NCI-H82 (cell line): ENCODE results near the gene ACAA2.
"Not testable (repeated sequence)": the region's sequence is repeated elsewhere in the genome, so short reads cannot be mapped to it uniquely, and the experiment has no call there.

ENCODE experiments used
- DNase-seq: peaks from one replicate; lab custom pipeline; 2025; lab: John Stamatoyannopoulos, UW

ACAA2 gene

DNA sequence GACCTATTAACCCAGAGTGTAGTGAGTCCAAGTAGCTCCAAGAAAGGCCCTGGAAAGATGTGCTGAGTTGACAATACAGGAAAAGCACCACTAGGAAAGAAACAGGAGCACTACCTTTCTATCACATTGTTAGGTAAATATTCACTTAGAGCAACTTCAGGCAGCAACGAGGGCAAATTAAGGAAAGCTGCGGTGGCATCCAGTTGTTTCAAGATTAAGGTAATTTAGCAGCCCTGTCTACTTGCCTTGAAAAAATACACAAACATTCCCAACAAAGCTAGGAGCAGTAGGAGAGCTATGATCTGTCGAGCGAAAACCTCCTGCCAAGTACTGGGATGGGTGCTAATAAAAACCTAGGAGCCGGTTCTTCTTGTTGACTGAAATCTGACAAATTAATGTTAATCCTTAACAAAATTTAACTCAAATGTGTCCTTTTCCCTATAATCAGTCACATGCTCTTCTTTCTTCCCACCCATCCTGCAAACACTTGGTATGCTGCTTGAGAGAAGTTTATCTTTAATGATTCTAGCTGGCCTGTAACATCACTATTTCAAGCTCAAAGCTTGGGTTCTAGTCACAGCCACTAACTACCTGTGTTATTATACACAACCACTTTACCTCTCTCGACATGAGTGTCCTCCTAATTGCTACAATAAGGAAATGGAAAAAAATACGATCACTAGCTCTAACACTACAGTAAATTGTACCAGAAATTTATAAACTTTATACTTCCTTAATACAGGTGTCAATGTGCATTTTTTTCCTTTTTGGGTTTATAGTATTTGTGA is 2.0 kb downstream of the ACAA2 start:
- DNase-seq, result peak; percentile 34

DNA sequence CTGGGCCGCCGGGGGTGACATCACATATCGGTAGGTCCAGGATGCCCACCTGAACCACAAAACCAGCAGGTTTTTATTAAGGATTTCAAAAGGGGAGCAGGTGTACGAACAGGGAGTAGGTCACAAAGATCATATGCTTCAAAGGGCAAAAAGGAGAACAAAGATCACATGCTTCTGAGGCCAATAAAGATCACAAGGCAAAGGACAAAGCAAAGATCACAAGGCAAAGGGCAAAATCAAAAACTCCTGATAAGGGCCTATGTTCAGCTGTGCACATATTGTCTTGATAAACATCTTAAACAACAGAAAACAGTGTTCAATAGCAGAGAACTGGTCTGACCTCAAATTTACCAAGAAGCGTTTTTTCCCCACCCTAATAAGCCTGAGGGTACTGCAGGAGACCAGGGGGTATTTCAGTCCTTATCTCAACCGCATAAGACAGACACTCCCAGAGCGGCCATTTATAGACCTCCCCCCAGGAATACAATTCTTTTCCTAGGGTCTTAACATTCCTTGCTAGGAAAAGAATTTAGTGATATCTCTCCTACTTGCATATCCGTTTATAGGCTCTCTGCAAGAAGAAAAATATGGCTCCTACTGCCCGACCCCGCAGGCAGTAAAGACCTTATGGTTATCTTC is 4.7 kb downstream of the ACAA2 start:
- not testable (repeated sequence) for DNase-seq

DNA sequence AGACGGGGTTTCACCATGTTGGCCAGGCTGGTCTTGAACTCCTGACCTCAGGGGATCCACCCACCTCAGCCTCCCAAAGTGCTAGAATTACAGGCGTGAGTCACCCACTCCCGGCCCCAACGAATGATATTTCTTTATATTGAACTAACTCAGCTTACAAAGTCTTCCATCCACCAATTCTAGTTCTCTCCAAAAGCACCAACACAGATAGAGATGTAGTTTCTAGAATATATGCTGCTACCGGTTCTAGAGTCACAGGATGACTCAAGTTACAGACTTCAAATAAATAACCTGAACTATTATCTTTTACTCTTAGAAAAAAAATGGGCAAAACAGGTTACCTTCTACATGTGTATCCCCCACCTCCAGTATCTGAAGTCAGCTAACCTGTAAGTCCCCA is 9.2 kb downstream of the ACAA2 start:
- no peak for DNase-seq

DNA sequence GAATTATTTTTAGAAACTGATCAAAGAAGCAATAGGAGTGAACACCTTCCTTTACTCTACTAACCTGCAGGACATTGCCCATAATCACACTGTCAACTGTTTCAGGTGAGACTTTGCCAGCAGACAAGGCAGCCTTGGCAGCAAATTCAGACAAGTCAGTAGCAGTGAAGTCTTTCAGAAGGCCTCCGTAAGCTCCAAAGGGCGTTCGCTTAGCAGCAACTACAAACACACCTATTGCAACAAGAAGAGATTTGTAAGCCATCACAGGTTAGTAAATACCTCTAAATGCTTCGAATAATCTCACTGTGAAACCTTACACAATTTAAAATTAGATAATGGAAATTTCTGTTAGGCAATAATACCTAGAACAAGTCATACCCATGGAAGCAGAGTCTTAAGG is 10.7 kb downstream of the ACAA2 start:
- no peak for DNase-seq

DNA sequence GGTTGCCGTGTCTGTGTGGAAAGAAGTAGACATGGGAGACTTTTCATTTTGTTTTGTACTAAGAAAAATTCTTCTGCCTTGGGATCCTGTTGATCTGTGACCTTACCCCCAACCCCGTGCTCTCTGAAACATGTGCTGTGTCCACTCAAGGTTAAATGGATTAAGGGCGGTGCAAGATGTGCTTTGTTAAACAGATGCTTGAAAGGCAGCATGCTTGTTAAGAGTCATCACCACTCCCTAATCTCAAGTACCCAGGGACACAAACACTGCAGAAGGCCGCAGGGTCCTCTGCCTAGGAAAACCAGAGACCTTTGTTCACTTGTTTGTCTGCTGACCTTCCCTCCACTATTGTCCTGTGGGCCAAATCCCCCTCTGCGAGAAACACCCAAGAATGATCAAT is 12.8 kb downstream of the ACAA2 start:
- not testable (repeated sequence) for DNase-seq

DNA sequence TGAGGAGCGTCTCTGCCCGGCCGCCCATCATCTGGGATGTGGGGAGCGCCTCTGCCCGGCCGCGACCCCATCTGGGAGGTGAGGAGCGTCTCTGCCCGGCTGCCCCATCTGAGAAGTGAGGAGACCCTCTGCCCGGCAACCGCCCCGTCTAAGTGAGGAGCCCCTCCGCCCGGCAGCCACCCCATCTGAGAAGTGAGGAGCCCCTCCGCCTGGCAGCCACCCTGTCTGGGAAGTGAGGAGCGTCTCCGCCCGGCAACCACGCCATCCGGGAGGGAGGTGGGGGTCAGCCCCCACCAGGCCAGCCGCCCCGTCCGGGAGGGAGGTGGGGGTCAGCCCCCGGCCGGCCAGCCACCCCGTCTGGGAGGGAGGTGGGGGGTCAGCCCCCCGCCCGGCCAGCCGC is 13.5 kb downstream of the ACAA2 start:
- DNase-seq, result not testable (repeated sequence)

DNA sequence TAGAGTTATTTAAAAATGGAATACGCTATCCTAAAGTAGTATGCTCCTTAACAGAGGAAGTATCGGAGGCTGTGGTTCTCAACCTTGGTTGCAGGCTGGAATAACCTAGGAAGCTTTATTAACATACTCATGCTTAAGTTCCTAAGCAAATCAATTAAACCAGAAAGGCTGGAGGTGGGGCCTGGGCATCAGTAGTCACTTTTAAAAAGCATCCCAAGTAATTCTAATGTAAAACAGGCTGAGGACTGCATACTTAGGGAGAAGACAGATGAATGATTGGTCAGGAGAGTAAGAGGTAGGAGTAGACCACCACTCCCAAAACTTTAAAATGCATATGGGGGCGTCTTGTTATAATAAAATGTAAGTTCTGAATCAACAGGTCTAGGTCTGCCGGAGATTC is 15.3 kb downstream of the ACAA2 start:
- DNase-seq, result no peak

DNA sequence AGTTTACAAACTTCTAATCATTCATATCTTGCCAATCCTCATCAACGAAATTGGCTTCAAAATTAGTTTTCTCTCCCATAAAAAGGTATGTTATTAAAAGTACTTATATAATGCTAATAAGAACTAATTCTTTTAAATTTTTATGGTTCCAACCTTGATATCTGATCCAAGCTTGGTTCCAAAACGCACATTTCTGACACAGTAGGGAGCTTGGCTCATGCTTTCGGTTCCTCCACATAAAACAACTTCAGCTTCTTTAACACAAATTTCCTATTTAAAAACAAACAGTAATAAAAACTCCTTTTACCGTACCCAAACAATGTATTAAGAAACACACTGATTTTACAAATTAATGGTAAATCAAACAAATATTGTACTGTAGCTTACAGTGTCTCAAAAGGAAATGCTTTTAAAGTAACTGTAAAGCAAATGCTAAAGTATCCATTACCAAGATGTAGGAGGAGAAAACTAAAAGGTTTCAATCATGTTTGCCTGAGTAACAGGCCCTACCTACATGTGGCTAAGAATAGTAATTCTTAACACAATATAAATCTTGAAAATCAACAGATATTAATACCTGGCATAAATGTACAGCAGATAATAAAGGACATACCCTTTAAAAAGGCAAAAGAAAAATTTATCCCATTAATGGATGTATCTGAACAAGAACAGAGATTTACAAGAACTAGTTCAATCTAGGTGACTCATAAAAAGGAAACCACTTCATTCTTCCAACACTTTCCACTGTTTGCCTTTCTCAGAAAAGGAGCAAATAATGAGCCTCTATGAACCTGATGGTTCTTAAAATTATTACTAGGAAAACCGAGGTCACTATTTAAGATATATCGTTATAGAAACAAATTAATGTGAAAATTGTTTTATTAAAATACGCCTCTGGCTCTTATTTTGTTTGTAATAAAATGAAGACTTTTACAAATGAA is 17.5 kb downstream of the ACAA2 start:
- DNase-seq, result no peak

DNA sequence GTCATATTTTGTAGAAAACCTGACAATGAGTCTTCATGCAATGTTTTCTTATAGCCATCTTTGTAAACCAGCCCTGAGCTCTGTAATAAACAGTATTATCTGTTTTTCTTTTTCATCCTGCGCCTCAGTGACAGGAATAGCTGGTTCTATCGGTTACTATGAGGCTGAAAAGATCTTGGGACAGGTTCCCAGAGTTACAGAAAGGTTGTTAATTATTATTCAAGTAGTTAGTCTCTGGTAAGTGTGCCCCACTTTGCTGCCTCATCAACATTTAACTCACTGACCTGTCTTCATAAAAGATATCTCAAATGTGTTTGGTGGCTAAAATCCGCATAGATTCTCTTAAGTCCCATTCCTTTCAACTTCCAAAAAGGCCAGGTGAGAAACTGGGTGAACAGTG is 18.6 kb downstream of the ACAA2 start:
- no peak for DNase-seq

DNA sequence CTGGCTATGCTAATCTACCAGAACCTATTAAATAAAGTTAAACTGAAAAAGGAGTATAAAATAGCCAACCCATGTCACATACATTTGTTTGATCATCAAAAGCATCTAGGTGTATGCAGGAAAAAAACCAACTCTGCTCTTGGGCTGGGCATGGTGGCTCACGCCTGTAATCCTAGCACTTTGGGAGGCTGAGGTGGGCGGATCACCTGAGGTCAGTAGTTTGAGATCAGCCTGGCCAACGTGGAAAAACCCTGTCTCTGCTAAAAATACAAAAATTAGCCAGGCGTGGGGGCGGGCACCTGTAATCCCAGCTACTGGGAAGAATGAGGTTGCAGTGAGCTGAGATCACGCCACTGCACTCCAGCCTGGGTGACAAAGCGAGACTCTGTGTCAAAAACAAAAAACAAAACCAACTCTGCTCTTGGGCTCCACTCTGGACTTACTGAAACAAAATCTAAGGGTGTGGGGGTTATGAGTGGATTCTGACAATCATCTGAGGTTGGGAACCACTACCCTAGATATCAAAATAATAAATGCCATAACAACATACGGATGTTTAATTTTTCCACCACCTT is 23.7 kb downstream of the ACAA2 start:
- DNase-seq, result not testable (repeated sequence)

DNA sequence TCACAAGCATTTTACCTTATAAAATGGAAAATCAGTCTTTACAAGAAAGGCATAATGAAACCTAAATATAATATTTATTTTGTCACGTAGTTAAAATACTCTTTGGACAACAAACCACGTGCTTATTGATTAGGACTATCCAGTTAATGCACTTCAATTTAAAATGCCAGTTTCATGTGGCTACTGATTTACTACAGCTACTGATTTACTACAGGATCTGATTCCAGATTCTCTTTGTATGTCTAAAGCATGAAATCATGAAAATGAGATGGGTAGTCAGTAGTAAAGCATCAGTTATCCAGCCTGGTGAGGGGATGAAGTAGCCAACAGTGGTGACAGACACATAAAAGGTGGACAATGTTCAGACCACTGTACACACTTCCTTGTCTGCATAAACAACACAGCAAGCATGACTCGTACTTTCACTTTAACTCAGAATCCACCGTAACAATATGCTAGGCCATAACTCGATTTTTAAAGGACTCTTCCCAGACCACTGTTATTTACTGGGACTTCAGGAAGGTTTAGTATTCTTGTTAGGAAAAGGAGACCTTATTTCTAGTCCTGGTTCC is 24.9 kb downstream of the ACAA2 start:
- DNase-seq, result no peak

DNA sequence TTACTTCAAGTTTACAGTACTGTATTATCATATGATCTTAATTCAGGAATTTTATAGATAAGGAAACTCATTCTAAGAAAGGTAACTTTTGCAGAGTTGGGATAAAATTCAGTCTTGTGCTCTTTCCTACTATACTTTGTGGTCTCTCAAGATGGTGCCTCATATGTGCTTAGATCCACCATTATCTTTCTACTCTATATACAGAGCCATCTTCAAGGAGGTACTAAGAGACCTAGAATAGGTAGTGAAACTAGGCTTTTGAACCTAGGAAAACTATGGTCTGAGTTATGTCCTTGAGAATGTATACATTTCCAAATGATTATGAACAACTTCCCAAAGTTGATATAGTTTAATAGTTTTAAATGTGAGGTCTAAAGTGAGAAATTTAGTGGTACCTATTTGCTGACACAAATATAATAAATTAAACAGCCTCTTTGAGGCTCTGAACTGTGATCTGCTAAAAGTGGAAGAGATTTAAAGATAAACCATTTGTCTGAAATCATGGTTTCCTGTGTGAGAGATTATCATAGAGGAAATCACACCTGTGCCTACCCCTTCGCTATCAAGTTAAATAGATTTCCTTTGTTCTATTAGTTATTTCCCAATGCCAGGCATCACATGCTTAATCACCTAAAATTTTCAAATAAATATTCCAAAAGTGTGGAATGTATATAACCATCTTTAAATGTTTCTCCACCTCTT is 27.2 kb downstream of the ACAA2 start:
- DNase-seq, result no peak

DNA sequence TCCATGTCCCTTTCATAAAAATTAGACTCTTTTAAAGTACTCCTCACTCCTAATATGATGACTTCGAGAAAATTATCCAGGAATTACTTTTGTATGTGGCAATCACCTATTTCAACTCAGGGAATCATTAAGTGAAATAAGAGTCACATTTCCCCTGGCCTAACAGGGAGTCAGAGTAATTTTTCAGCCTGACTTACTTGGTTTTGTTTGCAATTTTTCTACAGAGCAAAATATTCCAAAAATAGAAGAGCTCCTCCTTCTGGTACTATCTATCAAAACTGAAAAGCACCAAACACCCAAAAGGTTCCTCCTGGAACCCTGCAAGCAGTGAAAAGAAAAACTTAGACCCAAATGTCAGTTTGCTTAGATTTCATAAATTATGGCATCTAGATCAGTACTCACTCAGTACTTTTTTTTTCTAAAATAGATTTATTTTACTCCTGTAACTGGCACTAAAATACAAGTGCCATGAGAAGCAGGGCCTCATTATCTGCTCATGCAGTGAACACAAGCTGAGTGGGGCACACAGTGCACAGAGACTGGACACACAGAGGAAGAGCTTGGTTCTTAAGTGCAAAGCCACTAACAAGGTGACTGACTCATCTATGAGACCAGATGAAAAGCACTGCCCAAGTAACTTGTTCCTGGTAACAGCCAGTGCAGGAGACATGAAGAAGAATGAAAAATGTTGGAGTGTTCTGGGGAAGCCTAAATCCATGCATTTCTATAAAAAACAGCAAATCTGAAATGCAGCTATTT is 28.7 kb downstream of the ACAA2 start:
- DNase-seq, result no peak

DNA sequence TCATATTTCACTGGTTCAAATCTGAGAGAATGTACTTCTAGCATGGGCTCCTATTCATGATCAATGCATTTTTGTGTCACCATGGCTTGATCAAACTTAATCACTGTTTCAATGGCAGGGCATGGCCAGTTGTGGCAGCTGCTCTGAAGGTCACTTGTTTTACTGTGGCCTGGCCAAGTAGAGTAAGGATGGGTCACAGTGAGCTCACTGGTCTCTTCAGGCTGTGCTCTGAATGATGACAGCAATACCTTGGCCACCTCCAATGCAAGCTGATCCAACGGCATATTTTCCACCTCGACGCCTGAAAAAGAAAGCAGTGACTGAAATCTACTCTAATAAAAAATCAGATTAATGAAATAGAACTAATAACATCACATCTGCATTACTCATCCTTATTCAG is 29.7 kb downstream of the ACAA2 start:
- DNase-seq, result not testable (repeated sequence)

DNA sequence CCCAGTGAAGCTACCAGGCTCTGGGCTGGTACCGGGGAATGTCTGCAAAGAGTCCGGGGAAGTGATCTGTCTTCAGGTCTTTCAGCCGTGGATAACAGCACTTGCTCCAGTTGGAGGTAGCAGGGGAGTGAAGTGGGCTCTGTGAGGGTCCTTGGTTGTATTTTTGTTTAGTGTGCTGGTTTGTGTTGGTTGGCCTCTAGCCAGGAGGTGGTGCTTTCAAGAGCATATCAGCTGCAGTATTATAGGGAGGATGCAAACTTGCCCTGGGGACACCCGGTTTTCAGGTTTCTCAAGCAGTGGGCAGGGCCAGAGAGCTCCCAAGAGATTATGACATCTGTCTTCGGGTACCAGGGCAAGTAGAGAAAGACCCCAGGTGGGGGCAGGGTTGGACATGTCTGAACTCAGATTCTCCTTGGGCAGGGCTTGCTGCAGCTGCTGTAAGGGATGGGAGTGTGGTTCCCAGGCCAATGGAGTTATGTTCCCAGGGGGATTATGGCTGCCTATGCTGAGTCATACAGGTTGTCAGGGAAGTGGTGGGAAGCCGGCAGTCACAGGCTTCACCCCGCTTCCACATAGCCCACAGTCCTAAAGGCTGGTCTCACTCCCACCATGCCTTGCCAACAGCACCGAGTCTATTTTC is 34.4 kb downstream of the ACAA2 start:
- DNase-seq, result peak; percentile 61

DNA sequence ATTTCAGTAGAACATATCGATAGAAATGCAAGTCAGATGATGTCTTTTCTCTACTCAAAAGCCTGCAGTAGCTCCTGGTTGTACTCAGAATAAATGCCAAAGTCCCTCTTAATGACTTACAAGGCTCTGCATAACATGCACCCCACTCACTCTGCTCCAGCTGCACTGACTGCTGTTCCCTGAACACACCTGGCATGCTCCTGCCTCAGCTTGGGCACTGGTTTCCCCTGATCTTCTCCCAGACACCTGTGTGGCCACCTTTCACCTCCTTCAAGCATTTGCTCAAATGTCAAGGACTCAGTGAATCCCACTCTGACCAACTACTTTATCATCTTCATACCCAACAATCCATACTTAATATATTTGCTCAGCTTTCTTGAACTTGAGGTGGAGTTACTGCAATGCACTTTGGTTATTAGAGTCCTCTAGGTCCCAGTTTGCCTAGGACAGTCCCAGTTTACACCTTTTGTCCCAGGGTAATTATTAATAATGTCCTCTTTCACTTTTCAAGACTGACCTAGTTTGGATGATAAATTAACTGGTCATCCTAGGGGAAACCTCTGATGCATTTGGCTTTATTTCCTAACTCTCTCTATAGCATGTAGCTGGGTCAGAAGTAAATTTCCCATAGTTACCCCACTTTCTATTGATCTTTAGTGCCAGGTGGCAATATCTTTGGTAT is 44.1 kb downstream of the ACAA2 start:
- no peak for DNase-seq

DNA sequence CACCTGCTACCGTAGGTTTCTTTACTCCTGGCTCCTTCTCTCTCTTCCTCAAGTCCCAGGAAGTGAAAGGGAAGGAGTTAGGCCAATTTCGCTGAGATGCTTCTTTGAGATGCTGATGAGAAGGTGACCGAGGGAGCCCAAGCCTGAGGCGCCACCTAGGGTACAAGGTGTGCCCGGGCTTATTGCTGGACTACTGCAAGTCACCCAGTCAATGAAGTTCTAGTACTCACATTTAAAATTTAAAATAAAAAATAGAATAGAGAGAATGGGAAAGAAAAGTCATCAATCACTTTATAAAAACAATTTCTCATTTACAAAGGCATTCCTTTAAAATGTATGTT is 45.3 kb downstream of the ACAA2 start:
- DNase-seq, result peak; percentile 66

DNA sequence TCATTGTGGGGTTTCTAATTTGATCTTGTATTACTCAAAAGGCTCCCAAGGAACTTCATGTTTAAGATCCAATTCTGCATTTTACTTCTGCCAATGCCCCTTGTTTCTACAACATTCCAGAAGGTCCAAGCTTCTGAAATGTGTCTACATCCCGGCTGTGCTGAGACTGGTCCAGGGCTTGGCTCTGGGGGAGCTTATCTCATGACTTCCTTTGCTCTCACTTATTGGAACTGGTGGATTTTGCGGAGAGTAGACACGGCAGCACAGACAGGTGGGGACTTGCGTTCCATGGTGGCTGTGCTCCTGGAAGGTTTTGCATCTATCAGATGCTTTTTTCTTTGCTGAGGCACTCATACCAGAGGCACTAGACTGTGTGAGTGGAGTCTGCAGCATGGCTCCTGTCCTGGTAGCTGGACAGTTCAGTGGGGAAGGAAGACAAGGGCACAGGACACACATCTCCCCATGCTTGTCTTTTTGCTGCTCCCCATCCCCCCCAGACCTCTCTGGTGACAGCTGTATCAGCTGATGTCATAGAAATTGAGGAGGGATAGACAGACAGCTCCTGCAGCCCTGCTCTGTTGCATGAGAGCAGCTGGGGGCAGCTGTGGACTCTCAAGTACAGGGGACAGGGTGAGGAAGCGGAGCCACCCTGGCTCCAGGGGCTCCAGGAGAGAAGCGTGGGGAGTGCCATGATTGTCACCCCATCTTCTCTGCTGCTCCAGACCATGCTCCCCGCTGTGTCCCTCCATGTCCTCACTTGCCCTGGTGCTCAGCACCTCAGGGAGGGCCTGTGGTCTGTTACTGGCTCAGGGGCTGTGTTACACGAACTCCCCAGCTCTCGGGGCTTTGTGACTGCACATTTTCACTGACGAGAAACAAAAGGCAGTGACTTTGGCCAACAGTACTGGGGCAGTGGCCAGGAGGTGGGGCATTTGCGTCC is 46.0 kb downstream of the ACAA2 start:
- DNase-seq, result no peak
